Ecto neural progenitor cell (in vitro differentiated cells): ENCODE data around the gene HOOK2.

ENCODE experiments used
- DNase-seq: peaks from one replicate; pipeline ENCODE4 v3.0.0-alpha.2; 2018; ENCODE audit warnings: low spot score

The HOOK2 gene

GRCh38 chr19:12783291-12783848 lies 8.0 kb upstream of the HOOK2 start:
- no peak for DNase-seq

GRCh38 chr19:12782424-12783290 lies 7.3 kb upstream of the HOOK2 start:
- peak; percentile 79 for DNase-seq

- DNase-seq: peak; percentile 54
These were observed 6.7 kb upstream of the HOOK2 start for GRCh38 chr19:12782174-12782423.

- DNase-seq: peak; percentile 59
These were observed 4.0 kb upstream of the HOOK2 start for GRCh38 chr19:12779162-12779993.

GRCh38 chr19:12778905-12779161 lies 3.5 kb upstream of the HOOK2 start:
- no peak for DNase-seq

GRCh38 chr19:12778017-12778904 lies 2.9 kb upstream of the HOOK2 start:
- peak; percentile 71 for DNase-seq

GRCh38 chr19:12777217-12778016 lies 2.1 kb upstream of the HOOK2 start:
- DNase-seq: peak; percentile 89

- no peak for DNase-seq
These were observed 1.8 kb downstream of the HOOK2 start for GRCh38 chr19:12773571-12773970.

- DNase-seq: no peak
These were observed 3.0 kb downstream of the HOOK2 start for GRCh38 chr19:12772323-12772722.

- no peak for DNase-seq
These were observed 4.4 kb downstream of the HOOK2 start for GRCh38 chr19:12770922-12771321.

- peak; percentile 85 for DNase-seq
These were observed 5.7 kb downstream of the HOOK2 start for GRCh38 chr19:12769689-12770088.

- DNase-seq: no peak
These were observed 7.7 kb downstream of the HOOK2 start for GRCh38 chr19:12767666-12768065.

- no peak for DNase-seq
These were observed 8.2 kb downstream of the HOOK2 start for GRCh38 chr19:12767150-12767549.

GRCh38 chr19:12766051-12766521 lies 9.3 kb downstream of the HOOK2 start:
- DNase-seq: peak; percentile 88

- no peak for DNase-seq
These were observed 10.7 kb downstream of the HOOK2 start for GRCh38 chr19:12764698-12765097.

- no peak for DNase-seq
These were observed 12.3 kb downstream of the HOOK2 start for GRCh38 chr19:12763100-12763499.

GRCh38 chr19:12759686-12760085 lies 15.7 kb downstream of the HOOK2 start:
- DNase-seq: no peak

- DNase-seq: peak; percentile 93
These were observed 17.6 kb downstream of the HOOK2 start for GRCh38 chr19:12757544-12758274.

GRCh38 chr19:12756150-12756883 lies 19.0 kb downstream of the HOOK2 start:
- no peak for DNase-seq
